Measurements from ENCODE around the gene GTF3C5. TPM values are rescaled to one million over a fixed set of nuclear protein-coding genes. Genes with fewer than 3 reads are reported as not detected.
A peak's percentile ranks its signal among the peaks of the same experiment; 100 is the strongest.
"Not testable (repeated sequence)": the region's sequence is repeated elsewhere in the genome, so short reads cannot be mapped to it uniquely, and the experiment has no call there.

The GTF3C5 gene
- total RNA-seq, 1 donor from 2014 or later = 71.7 TPM

- TF ChIP-seq, protein P1, sequence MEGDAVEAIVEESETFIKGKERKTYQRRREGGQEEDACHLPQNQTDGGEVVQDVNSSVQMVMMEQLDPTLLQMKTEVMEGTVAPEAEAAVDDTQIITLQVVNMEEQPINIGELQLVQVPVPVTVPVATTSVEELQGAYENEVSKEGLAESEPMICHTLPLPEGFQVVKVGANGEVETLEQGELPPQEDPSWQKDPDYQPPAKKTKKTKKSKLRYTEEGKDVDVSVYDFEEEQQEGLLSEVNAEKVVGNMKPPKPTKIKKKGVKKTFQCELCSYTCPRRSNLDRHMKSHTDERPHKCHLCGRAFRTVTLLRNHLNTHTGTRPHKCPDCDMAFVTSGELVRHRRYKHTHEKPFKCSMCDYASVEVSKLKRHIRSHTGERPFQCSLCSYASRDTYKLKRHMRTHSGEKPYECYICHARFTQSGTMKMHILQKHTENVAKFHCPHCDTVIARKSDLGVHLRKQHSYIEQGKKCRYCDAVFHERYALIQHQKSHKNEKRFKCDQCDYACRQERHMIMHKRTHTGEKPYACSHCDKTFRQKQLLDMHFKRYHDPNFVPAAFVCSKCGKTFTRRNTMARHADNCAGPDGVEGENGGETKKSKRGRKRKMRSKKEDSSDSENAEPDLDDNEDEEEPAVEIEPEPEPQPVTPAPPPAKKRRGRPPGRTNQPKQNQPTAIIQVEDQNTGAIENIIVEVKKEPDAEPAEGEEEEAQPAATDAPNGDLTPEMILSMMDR (IDR thresholded peaks at IDR 0.05; ENCODE audit: unreplicated experiment) = no peak
- Mint-ChIP-seq H3K27ac (ENCODE audit: unreplicated experiment) (peak overlapping the region; percentile 67), H3K36me3 (ENCODE audit: low read depth, unreplicated experiment) (peaks cover 14% of the 10 kb centered on the region), H3K27me3 (ENCODE audit: unreplicated experiment) (peaks cover 1% of the 10 kb centered on the region), H3K4me1 (ENCODE audit: unreplicated experiment) (peaks cover 16% of the 10 kb centered on the region), H3K4me3 (ENCODE audit: unreplicated experiment) (no peak overlapping the region), H3K9me3 (ENCODE audit: unreplicated experiment) (no peaks in the 10 kb centered on the region)
- no peak for DNase-seq (ENCODE audit: low spot score)
These were observed 29.6 kb downstream of the GTF3C5 start for GRCh38 chr9:133060417-133060841.

DNA sequence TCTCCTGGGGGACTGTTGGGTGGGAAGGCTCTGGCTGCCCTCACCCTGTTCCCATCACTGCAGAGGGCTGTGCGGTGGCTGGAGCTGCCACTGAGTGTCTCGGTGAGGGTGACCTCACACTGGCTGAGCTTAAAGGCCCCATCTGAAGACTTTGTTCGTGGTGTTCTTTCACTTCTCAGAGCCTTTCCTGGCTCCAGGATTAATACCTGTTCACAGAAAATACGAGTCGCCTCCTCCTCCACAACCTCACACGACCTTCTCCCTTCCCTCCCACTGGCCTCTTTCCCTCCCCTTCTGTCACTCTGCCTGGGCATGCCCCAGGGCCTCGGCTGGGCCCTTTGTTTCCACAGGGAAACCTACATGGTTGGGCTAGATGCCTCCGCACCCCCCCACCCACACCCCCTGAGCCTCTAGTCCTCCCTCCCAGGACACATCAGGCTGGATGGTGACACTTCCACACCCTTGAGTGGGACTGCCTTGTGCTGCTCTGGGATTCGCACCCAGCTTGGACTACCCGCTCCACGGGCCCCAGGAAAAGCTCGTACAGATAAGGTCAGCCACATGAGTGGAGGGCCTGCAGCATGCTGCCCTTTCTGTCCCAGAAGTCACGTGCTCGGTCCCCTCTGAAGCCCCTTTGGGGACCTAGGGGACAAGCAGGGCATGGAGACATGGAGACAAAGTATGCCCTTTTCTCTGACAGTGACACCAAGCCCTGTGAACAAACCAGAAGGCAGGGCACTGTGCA is 30.4 kb downstream of the GTF3C5 start:
- not testable (repeated sequence) for DNase-seq (ENCODE audit: low spot score); H3K9me3 Mint-ChIP-seq (ENCODE audit: unreplicated experiment); H3K27me3 Mint-ChIP-seq (ENCODE audit: unreplicated experiment); H3K36me3 Mint-ChIP-seq (ENCODE audit: low read depth, unreplicated experiment); H3K4me3 Mint-ChIP-seq (ENCODE audit: unreplicated experiment); H3K27ac Mint-ChIP-seq (ENCODE audit: unreplicated experiment)
- H3K4me1 Mint-ChIP-seq (ENCODE audit: unreplicated experiment) = peaks cover 16% of the 10 kb centered on the region

DNA sequence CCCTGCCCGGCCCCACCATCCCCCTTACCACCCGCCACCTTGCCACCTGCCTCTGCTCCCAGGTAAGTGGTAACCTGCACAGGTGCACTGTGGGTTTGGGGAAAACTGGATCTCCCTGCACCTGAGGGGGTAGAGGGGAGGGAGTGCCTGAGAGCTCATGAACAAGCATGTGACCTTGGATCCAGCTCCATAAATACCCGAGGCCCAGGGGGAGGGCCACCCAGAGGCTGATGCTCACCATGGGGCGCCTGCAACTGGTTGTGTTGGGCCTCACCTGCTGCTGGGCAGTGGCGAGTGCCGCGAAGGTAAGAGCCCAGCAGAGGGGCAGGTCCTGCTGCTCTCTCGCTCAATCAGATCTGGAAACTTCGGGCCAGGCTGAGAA is 31.0 kb downstream of the GTF3C5 start, which contains the start of gene CEL:
TSS of gene CEL (plus strand) at position 218 of the 382 bp plus-strand sequence. CDS start at position 240, 22 bp downstream.
- not testable (repeated sequence) for DNase-seq (ENCODE audit: low spot score); H3K36me3 Mint-ChIP-seq (ENCODE audit: low read depth, unreplicated experiment); H3K4me3 Mint-ChIP-seq (ENCODE audit: unreplicated experiment); H3K9me3 Mint-ChIP-seq (ENCODE audit: unreplicated experiment); H3K27ac Mint-ChIP-seq (ENCODE audit: unreplicated experiment); H3K27me3 Mint-ChIP-seq (ENCODE audit: unreplicated experiment)
- peaks cover 16% of the 10 kb centered on the region for H3K4me1 Mint-ChIP-seq (ENCODE audit: unreplicated experiment)

DNA sequence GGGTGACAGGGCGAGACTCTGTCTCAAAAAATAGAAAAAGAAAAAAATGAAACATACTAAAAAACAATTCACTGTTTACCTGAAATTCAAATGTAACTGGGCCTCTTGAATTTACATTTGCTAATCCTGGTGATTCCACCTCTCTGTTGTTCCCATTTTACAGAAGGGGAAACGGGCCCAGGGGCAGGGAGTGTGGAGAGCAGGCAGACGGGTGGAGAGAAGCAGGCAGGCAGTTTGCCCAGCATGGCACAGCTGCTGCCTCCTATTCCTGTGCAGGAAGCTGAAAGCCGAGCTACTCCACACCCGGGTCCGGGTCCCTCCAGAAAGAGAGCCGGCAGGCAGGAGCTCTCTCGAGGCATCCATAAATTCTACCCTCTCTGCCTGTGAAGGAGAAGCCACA is 31.8 kb downstream of the GTF3C5 start:
- not testable (repeated sequence) for H3K36me3 Mint-ChIP-seq (ENCODE audit: low read depth, unreplicated experiment); H3K27ac Mint-ChIP-seq (ENCODE audit: unreplicated experiment); DNase-seq (ENCODE audit: low spot score); H3K4me3 Mint-ChIP-seq (ENCODE audit: unreplicated experiment); H3K9me3 Mint-ChIP-seq (ENCODE audit: unreplicated experiment); H3K27me3 Mint-ChIP-seq (ENCODE audit: unreplicated experiment)
- peaks cover 16% of the 10 kb centered on the region for H3K4me1 Mint-ChIP-seq (ENCODE audit: unreplicated experiment)

DNA sequence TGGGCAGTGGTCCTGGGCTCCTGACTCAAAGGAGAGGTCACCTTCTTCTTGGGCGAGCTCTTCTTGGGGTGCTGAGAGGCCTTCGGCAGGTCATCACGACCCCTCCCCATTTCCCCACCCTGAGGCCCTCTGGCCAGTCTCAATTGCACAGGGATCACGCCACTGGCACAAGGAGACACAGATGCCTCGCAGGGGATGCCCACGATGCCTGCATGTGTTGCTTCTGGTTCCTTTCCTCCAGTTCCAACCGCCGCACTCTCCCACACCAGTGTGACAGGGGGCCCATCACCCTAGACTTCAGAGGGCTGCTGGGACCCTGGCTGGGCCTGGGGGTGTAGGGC is 32.3 kb downstream of the GTF3C5 start:
- H3K27ac Mint-ChIP-seq (ENCODE audit: unreplicated experiment) = no peak overlapping the region
- no peak overlapping the region for H3K4me3 Mint-ChIP-seq (ENCODE audit: unreplicated experiment)
- H3K27me3 Mint-ChIP-seq (ENCODE audit: unreplicated experiment) = peaks cover 1% of the 10 kb centered on the region
- no peak for DNase-seq (ENCODE audit: low spot score)
- TF ChIP-seq, protein P1 (IDR thresholded peaks at IDR 0.05; ENCODE audit: unreplicated experiment) = no peak
- H3K36me3 Mint-ChIP-seq (ENCODE audit: low read depth, unreplicated experiment) = peaks cover 5% of the 10 kb centered on the region
- no peaks in the 10 kb centered on the region for H3K9me3 Mint-ChIP-seq (ENCODE audit: unreplicated experiment)
- H3K4me1 Mint-ChIP-seq (ENCODE audit: unreplicated experiment) = peaks cover 16% of the 10 kb centered on the region

GRCh38 chr9:133063500-133064231 is 32.9 kb downstream of the GTF3C5 start:
- H3K27me3 Mint-ChIP-seq (ENCODE audit: unreplicated experiment) = peaks cover 1% of the 10 kb centered on the region
- peaks cover 16% of the 10 kb centered on the region for H3K4me1 Mint-ChIP-seq (ENCODE audit: unreplicated experiment)
- TF ChIP-seq, protein P1 (IDR thresholded peaks at IDR 0.05; ENCODE audit: unreplicated experiment) = no peak
- H3K36me3 Mint-ChIP-seq (ENCODE audit: low read depth, unreplicated experiment) = peaks cover 5% of the 10 kb centered on the region
- no peak overlapping the region for H3K27ac Mint-ChIP-seq (ENCODE audit: unreplicated experiment)
- DNase-seq (ENCODE audit: low spot score) = no peak
- H3K4me3 Mint-ChIP-seq (ENCODE audit: unreplicated experiment) = no peak overlapping the region
- H3K9me3 Mint-ChIP-seq (ENCODE audit: unreplicated experiment) = no peaks in the 10 kb centered on the region

Data from endothelial cell (in vitro differentiated cells).